Neural cell (in vitro differentiated cells): ENCODE measurements around the gene FOXN1. TPM values are rescaled to one million over a fixed set of nuclear protein-coding genes. Genes with fewer than 3 reads are reported as not detected.

ENCODE experiments used
- H2AFZ ChIP-seq: fragments of 200-600, 300-800 bp; sonication (generic), shearing (Covaris generic); 2 replicates; pipeline ENCODE4 v1.6.0; 2014; ENCODE audit warnings: low read depth, mild to moderate bottlenecking, antibody characterized with exemption, low read length, moderate library complexity
- H3F3A ChIP-seq: fragments of 200-600 bp; shearing (Covaris generic); 2 replicates; pipeline ENCODE4 v1.6.1; 2016; ENCODE audit warnings: mild to moderate bottlenecking, moderate library complexity, mixed read lengths, antibody characterized with exemption, low read length; ENCODE audit not compliant: insufficient read depth, poor library complexity, severe bottlenecking
- H3K27ac ChIP-seq: fragments of 200-600, 300-800 bp; sonication (generic), shearing (Covaris generic); 2 replicates; pipeline ENCODE4 v1.5.1; 2014; ENCODE audit warnings: mild to moderate bottlenecking, low read length, moderate library complexity
- H3K27me3 ChIP-seq: fragments of 300-800, 200-600 bp; sonication (generic), shearing (Covaris generic); 2 replicates; pipeline ENCODE4 v1.6.0; 2014; ENCODE audit warnings: mild to moderate bottlenecking, low read depth, low read length, moderate library complexity; ENCODE audit not compliant: insufficient read depth
- H3K36me3 ChIP-seq: fragments of 300-800, 200-600 bp; sonication (generic), shearing (Covaris generic); 2 replicates; pipeline ENCODE4 v1.5.1; 2014; ENCODE audit warnings: mild to moderate bottlenecking, antibody characterized with exemption, low read length, moderate library complexity; ENCODE audit not compliant: insufficient read depth
- H3K4me2 ChIP-seq: fragments of 300-800, 200-600 bp; sonication (generic), shearing (Covaris generic); 2 replicates; pipeline ENCODE4 v1.6.0; 2014; ENCODE audit warnings: mild to moderate bottlenecking, low read length
- H3K4me3 ChIP-seq: fragments of 300-800, 200-600 bp; sonication (generic), shearing (Covaris generic); 2 replicates; pipeline ENCODE4 v1.5.1; 2014; ENCODE audit warnings: mild to moderate bottlenecking, low read length, moderate library complexity
- H3K79me2 ChIP-seq: fragments of 200-600 bp; shearing (Covaris generic); replicated peaks from 2 replicates; pipeline ENCODE4 v1.6.0; 2014; ENCODE audit warnings: mild to moderate bottlenecking, low read length, moderate library complexity; ENCODE audit not compliant: insufficient read depth
- H3K9ac ChIP-seq: fragments of 300-800, 200-600 bp; sonication (generic), shearing (Covaris generic); 2 replicates; pipeline ENCODE4 v1.6.1; 2016; ENCODE audit warnings: mild to moderate bottlenecking, low read length, mixed read lengths
- H3K9me2 ChIP-seq: fragments of 200-600 bp; shearing (Covaris generic); 2 replicates; pipeline ENCODE4 v1.6.1; 2016; ENCODE audit warnings: mild to moderate bottlenecking, low read length, mixed read lengths; ENCODE audit not compliant: insufficient read depth
- H3K9me3 ChIP-seq: fragments of 200-600, 300-800 bp; sonication (generic), shearing (Covaris generic); 2 replicates; pipeline ENCODE4 v1.6.1; 2016; ENCODE audit warnings: mild to moderate bottlenecking, mixed run types, low read length, moderate library complexity, mixed read lengths
- H4K20me1 ChIP-seq: fragments of 200-600 bp; shearing (Covaris generic); 2 replicates; pipeline ENCODE4 v1.6.1; 2016; ENCODE audit warnings: mild to moderate bottlenecking, mixed run types; ENCODE audit not compliant: insufficient read depth
- EP300 ChIP-seq: fragments of 450-650 bp; conservative IDR thresholded peaks from 2 replicates; pipeline ENCODE4 v1.6.1; 2014; ENCODE audit warnings: antibody characterized with exemption, mild to moderate bottlenecking, moderate library complexity; ENCODE audit not compliant: poor library complexity, severe bottlenecking
- EZH2 ChIP-seq: fragments of 200-600, 300-800 bp; shearing (Covaris generic), sonication (generic); IDR thresholded peaks from 2 replicates; pipeline ENCODE4 v1.6.1; 2014; ENCODE audit warnings: antibody characterized with exemption, low read length, borderline replicate concordance, mild to moderate bottlenecking; ENCODE audit not compliant: insufficient read depth, poor library complexity, severe bottlenecking
- MXI1 ChIP-seq: fragments of 450-650 bp; conservative IDR thresholded peaks from 2 replicates; pipeline ENCODE4 v1.6.1; 2014; ENCODE audit warnings: antibody characterized with exemption, mild to moderate bottlenecking; ENCODE audit not compliant: poor library complexity, severe bottlenecking
- POLR2AphosphoS5 ChIP-seq: IDR thresholded peaks from 2 replicates; pipeline ENCODE4 v1.6.1; 2012
- RAD21 ChIP-seq: fragments of 450-650 bp; conservative IDR thresholded peaks from 2 replicates; pipeline ENCODE4 v1.6.1; 2014; ENCODE audit warnings: antibody characterized with exemption, mild to moderate bottlenecking, moderate library complexity
- SMC3 ChIP-seq: fragments of 450-650 bp; conservative IDR thresholded peaks from 2 replicates; pipeline ENCODE4 v1.6.1; 2014; ENCODE audit warnings: antibody characterized with exemption, mild to moderate bottlenecking, moderate library complexity; ENCODE audit not compliant: poor library complexity
- TAF1 ChIP-seq: IDR thresholded peaks from 2 replicates; pipeline ENCODE4 v1.6.1; 2012; ENCODE audit warnings: low read depth
- polyA plus RNA-seq: library from polyadenylated mRNA; depleted of rRNA; stranded (reverse); fragments of >200 nt; gene quantifications from 2 replicates; pipeline ENCODE4 v1.2.3, GENCODE V29; 2014
- TF ChIP-seq, protein P1 (sequence below): fragments of 450-650 bp; IDR thresholded peaks from 2 replicates; pipeline ENCODE4 v1.5.1; 2014; ENCODE audit warnings: antibody characterized with exemption, mild to moderate bottlenecking, moderate library complexity; ENCODE audit not compliant: poor library complexity, severe bottlenecking
- TF ChIP-seq, protein P2 (sequence below): IDR thresholded peaks from 2 replicates; pipeline ENCODE4 v1.6.1; 2012; ENCODE audit warnings: borderline replicate concordance

The FOXN1 gene
- polyA plus RNA-seq, 1 donor from 2014 or later, result not detected

DNA sequence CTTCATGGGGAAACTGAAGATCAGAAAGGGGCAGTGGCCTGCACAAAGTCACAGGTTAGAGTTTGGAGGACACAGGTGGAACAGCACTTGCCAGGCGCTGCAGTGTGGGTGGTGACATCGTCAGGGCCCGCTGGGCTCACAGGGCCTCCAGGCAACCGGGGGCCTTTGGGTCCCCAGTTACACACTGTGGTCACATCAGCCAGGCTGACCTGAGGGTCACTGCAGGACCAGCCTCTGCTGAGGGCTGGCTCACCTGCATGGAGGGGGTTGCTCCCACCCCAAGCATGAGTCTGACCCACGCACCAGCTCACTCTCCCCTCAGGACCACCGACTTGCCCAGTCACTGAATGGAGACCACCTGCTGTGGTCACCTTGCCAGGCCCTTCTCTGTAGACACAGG lies 17.0 kb downstream of the FOXN1 start:
- TF ChIP-seq, protein P1, sequence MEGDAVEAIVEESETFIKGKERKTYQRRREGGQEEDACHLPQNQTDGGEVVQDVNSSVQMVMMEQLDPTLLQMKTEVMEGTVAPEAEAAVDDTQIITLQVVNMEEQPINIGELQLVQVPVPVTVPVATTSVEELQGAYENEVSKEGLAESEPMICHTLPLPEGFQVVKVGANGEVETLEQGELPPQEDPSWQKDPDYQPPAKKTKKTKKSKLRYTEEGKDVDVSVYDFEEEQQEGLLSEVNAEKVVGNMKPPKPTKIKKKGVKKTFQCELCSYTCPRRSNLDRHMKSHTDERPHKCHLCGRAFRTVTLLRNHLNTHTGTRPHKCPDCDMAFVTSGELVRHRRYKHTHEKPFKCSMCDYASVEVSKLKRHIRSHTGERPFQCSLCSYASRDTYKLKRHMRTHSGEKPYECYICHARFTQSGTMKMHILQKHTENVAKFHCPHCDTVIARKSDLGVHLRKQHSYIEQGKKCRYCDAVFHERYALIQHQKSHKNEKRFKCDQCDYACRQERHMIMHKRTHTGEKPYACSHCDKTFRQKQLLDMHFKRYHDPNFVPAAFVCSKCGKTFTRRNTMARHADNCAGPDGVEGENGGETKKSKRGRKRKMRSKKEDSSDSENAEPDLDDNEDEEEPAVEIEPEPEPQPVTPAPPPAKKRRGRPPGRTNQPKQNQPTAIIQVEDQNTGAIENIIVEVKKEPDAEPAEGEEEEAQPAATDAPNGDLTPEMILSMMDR, result no peak
- TF ChIP-seq EP300, result no peak
- no peak for TF ChIP-seq SMC3
- no peaks in the 10 kb centered on the region for H3K9me2 ChIP-seq

DNA sequence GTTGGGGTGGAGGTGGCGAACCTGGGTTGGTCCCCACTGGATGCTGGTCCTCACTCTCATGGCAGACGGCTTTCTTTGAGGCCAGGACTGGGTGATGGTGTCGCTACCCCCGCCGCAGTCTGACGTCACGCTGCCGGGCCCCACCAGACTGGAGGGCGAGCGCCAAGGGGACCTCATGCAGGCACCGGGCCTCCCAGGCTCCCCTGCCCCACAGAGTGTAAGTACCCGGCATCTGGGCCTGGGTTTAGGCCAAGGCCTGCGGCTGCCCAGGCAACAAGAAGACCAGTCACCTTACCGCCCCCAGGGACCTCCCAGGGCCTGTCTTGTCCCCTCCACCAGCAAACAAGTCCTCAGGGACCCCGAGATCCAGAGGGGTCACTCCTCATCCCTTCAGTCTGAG lies 17.7 kb downstream of the FOXN1 start:
- H3K36me3 ChIP-seq, result no peaks in the 10 kb centered on the region
- no peak overlapping the region for H2AFZ ChIP-seq
- no peaks in the 10 kb centered on the region for H3K9me2 ChIP-seq
- no peaks in the 10 kb centered on the region for H3F3A ChIP-seq
- no peak overlapping the region for H3K4me3 ChIP-seq
- no peaks in the 10 kb centered on the region for H4K20me1 ChIP-seq
- no peak overlapping the region for H3K27ac ChIP-seq
- no peak overlapping the region for H3K4me2 ChIP-seq
- no peak overlapping the region for H3K9ac ChIP-seq
- H3K9me3 ChIP-seq, result no peaks in the 10 kb centered on the region
- TF ChIP-seq SMC3 (no peak), POLR2AphosphoS5 (no peak)
- H3K27me3 ChIP-seq, result no peaks in the 10 kb centered on the region
- no peaks in the 10 kb centered on the region for H3K79me2 ChIP-seq

More for the DNA sequence above, 17.0 kb downstream of the FOXN1 start:
- Histone ChIP-seq H4K20me1 (no peaks in the 10 kb centered on the region), H3K4me3 (no peak overlapping the region), H3K36me3 (no peaks in the 10 kb centered on the region), H3K27ac (no peak overlapping the region), H3K27me3 (no peaks in the 10 kb centered on the region), H3F3A (no peaks in the 10 kb centered on the region), H3K9ac (no peak overlapping the region), H3K9me3 (no peaks in the 10 kb centered on the region), H3K4me2 (no peak overlapping the region), H2AFZ (no peak overlapping the region), H3K79me2 (no peaks in the 10 kb centered on the region)

DNA sequence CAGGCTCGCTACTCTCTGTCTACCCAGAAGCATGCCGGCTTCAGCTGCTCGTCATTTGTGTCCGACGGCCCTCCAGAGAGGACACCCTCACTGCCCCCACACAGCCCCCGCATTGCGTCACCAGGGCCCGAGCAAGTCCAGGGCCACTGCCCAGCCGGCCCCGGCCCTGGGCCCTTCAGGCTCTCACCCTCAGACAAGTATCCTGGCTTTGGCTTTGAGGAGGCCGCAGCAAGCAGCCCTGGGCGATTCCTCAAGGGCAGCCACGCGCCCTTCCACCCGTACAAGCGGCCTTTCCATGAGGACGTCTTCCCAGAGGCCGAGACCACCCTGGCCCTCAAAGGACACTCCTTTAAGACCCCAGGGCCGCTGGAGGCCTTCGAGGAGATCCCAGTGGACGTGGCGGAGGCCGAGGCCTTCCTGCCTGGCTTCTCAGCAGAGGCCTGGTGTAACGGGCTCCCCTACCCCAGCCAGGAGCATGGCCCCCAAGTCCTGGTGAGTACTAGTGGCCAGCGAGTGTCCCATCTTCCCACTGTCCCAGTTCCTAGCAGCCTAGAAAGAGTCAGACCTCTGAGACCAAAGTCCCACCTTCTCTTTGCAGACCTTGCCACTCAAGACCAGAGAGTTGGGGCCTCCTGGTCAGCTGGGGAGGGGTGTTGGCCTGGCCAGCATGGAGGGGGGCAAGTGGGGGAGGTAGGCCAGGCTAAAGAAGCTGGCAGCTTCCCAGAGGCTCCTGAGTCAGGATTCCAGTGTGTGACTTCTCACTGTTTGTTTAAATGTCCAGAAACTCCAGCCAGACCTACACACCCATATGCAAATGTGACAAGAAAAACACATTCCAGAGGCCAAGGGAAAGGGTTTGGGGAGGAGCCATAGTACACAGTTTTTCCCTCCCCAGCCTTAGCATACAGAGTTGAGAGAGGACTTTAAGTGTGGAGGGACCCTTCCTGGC lies 18.6 kb downstream of the FOXN1 start:
- Histone ChIP-seq H2AFZ (no peak overlapping the region), H3K27me3 (no peaks in the 10 kb centered on the region), H3K79me2 (no peaks in the 10 kb centered on the region), H3K9ac (no peak overlapping the region), H3K27ac (no peak overlapping the region), H3K9me3 (no peaks in the 10 kb centered on the region), H3K9me2 (no peaks in the 10 kb centered on the region), H3K4me3 (no peak overlapping the region), H4K20me1 (no peaks in the 10 kb centered on the region), H3F3A (no peaks in the 10 kb centered on the region), H3K4me2 (no peak overlapping the region), H3K36me3 (no peaks in the 10 kb centered on the region)
- TF ChIP-seq MXI1 (no peak), POLR2AphosphoS5 (no peak)

DNA sequence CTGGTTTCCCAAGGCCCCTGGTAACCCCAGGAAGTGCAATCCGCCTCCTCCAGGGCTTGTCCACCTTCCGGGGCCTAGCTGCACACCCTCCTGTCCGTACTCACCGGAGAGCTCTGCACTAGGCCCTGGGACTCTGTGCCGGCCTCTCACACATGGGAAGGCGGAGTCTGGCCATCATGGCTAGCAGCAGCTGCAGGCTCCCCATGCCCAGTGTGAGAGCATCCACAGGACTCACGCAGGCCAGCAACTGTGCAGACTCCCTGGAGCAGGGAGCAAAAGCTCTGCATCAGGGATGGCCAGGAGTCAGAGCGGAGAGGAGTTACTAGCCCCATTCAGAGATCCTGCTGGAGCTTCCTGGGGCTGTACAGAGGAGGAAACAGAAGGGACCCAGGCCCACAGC lies 20.2 kb downstream of the FOXN1 start:
- no peaks in the 10 kb centered on the region for H3K79me2 ChIP-seq
- no peaks in the 10 kb centered on the region for H3F3A ChIP-seq
- H3K9ac ChIP-seq, result no peak overlapping the region

More for the DNA sequence above, 20.2 kb downstream of the FOXN1 start:
- Histone ChIP-seq H3K4me3 (no peak overlapping the region), H4K20me1 (no peaks in the 10 kb centered on the region), H3K36me3 (no peaks in the 10 kb centered on the region), H3K4me2 (no peak overlapping the region), H3K9me2 (no peaks in the 10 kb centered on the region), H3K27me3 (no peaks in the 10 kb centered on the region), H3K27ac (no peak overlapping the region), H3K9me3 (no peaks in the 10 kb centered on the region), H2AFZ (no peak overlapping the region)
- TF ChIP-seq EZH2 (no peak), TAF1 (no peak), POLR2AphosphoS5 (no peak), RAD21 (no peak)
- TF ChIP-seq, protein P1, result no peak
- TF ChIP-seq, protein P2, sequence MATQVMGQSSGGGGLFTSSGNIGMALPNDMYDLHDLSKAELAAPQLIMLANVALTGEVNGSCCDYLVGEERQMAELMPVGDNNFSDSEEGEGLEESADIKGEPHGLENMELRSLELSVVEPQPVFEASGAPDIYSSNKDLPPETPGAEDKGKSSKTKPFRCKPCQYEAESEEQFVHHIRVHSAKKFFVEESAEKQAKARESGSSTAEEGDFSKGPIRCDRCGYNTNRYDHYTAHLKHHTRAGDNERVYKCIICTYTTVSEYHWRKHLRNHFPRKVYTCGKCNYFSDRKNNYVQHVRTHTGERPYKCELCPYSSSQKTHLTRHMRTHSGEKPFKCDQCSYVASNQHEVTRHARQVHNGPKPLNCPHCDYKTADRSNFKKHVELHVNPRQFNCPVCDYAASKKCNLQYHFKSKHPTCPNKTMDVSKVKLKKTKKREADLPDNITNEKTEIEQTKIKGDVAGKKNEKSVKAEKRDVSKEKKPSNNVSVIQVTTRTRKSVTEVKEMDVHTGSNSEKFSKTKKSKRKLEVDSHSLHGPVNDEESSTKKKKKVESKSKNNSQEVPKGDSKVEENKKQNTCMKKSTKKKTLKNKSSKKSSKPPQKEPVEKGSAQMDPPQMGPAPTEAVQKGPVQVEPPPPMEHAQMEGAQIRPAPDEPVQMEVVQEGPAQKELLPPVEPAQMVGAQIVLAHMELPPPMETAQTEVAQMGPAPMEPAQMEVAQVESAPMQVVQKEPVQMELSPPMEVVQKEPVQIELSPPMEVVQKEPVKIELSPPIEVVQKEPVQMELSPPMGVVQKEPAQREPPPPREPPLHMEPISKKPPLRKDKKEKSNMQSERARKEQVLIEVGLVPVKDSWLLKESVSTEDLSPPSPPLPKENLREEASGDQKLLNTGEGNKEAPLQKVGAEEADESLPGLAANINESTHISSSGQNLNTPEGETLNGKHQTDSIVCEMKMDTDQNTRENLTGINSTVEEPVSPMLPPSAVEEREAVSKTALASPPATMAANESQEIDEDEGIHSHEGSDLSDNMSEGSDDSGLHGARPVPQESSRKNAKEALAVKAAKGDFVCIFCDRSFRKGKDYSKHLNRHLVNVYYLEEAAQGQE, result no peak
